Left forelimb (tissue), 1 donor: ENCODE measurements around the gene UNC13B.
"Not testable (repeated sequence)": the region's sequence is repeated elsewhere in the genome, so short reads cannot be mapped to it uniquely, and the experiment has no call there.

Experiments
- DNase-seq: peaks from one replicate; pipeline ENCODE4 v3.0.0-alpha.2; 2018; ENCODE audit warnings: low spot score

Gene UNC13B

DNA sequence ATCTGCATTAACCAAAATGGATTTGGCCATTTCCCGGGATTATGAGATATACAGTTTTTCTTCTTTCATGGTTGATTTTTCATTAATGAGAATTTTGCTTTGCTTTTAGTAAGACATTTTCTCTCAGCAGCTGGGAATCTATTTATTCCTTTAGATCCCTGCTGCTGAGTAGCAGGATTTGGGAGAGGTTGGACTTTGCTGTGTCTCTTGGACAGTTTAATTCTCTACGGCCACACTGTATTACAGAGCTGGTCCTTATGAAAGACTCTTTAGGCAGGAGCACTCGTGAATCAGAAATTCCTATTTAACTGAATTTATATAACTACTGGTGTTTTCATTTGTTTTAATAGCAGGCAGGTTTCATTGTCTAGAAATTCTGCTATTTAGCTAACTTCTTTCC is 1.6 kb downstream of the UNC13B start:
- no peak for DNase-seq

DNA sequence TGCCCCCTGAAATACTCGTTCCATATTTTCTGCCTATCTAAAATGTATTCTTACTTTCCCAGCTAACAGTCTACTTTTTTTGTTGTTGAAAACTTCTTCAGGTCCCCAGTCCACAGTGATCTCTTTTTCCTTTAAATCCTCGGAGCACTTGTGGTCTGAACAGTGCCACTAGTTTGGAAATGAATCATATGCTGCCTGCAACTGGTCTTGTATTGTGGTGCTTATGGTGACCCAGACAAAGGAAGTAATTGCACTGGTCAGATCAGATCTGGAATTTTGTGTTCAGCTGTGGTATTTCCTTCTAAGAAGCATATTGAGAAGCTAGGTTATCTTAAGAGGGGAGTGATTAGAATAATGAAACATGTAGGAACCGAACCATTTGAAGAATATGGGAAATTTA is 2.9 kb downstream of the UNC13B start:
- DNase-seq: no peak

DNA sequence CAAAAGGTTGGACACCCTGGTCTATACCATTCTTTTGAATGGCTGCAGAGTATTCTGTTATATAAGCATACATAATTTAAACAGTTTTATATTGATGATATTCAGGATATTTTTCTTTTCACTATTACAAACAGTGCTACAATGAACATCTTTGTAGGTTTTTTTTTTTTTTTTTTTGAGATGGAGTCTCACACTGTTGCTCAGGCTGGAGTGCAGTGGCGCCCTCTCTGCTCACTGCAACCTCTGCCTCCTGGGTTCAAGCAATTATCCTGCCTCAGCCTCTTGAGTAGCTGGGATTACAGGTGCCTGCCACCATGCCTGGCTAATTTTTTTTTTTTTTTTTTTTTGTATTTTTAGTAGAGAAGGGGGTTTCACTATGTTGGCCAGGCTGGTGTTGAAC is 5.6 kb downstream of the UNC13B start:
- not testable (repeated sequence) for DNase-seq

DNA sequence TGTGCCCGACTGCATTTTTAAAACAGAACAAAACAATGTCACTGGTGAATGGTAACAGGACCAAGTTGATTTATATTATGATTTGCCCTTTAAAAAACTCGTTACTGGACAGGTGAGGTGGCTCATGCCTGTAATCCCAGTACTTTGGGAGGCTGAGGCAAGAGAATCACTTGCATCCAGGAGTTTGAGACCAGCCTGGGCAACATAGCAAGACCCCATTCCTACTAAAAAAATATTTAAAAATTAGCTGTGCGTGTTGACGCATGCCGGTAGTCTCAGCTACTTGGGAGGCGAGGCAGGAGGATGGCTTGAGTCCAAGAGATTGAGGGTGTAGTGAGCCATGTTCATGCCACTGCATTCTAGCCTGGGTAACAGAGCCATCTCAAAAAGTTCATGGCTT is 7.2 kb downstream of the UNC13B start:
- no peak for DNase-seq

DNA sequence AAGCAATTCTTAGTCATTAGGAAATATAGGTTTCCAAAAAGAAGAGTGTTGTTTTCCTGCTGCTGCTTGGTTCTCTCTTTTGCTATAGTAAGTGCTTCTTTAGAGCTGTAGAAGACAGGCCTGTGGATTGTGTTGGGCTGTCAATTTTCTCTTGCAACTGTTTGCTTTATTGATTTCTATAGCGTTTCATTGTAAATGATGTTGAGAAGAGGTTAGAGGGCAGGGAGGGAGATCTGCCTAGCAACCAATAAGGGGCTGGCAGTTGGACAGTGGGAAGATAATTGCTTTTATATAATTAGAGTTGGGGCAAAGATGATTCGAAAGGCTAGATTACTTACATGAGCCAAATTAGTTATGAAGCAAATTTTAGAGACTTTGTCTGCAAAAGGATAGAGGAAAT is 11.1 kb downstream of the UNC13B start:
- DNase-seq: no peak

DNA sequence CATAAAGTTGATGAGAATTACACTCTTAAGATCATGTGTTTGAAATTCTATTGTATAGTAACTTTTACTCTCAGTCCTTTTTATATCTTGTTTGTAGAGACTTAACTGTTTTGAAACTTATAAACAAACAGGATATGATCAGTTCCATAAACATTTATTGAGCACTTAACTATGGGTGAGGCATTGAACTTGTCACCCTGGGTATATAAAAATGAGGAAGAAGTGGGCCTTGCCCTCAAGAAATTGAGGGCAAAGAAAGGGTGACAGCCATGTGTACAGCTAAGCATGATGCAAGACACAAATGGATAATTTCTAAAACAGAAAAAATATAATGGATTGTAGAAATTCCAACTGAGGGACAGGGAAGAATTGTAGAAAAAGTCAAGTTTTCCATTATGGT is 15.7 kb downstream of the UNC13B start:
- no peak for DNase-seq

DNA sequence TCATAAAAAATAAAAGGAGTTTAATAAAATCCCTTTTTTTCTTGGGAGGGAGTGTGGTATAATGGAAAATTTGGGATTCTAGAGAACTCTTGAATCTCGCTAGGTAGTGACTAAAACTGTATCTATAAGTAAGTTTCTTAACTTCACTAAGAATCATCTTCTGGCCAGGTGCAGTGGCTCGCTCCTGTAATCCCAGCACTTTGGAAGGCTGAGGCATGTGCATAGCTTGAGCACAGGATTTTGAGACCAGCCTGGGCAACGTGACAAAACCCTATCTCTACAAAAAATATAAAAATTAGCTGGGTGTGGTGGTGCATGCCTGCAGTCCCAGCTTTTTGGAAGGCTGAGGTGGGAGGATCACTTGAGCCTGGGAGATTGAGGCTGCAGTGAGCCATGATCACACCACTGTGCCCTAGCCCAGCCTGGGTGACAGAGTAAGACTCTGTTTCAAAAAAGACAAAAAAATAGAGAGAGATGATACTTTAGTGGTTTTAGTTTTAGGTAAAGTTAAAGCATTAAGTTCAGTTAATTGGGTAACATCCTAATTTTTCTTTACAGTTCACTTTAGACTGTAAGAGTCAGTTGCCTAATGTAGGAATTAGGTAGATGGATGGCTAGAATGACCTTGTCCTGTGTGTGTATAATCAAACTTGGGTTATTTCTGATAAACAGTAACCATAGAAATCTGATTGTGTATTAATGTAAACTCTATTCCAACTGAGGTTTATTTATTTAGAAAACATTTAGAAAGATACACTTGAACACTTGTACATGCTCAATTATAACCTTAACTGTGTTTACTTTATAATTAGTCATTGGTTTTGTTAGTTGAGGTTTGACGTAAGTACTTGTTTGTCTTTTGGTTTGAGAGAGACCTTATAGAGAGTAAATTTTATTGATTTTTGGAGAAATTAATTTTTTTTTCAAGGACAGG is 17.8 kb downstream of the UNC13B start:
- no peak for DNase-seq

DNA sequence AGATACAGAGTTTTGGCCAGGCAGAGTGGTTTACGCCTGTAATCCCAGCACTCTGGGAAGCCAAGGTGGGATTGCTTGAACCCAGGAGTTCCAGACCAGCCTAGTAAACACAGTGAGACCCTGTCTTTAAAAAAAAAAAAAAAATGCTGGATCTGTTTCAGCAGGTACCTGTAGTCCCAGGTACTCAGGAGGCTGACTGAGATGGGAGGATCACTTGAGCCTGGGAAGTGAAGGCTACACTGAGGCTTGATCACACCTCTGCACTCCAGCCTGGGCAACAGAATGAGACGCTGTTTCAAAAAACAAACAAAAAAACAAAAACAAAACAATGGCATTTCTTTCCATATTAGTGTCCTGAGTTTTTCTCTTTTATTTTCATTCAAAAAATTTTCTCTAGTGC is 19.0 kb downstream of the UNC13B start:
- DNase-seq: no peak

DNA sequence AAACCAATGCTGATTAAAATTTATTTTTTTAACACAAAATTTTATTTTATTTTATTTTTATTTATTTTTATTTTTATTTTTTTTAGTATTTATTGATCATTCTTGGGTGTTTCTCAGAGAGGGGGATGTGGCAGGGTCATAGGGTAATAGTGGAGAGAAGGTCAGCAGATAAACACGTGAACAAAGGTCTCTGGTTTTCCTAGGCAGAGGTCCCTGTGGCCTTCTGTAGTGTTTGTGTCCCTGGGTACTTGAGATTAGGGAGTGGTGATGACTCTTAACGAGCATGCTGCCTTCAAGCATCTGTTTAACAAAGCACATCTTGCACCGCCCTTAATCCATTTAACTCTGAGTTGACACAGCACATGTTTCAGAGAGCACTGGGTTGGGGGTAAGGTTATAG is 20.6 kb downstream of the UNC13B start:
- DNase-seq: not testable (repeated sequence)

DNA sequence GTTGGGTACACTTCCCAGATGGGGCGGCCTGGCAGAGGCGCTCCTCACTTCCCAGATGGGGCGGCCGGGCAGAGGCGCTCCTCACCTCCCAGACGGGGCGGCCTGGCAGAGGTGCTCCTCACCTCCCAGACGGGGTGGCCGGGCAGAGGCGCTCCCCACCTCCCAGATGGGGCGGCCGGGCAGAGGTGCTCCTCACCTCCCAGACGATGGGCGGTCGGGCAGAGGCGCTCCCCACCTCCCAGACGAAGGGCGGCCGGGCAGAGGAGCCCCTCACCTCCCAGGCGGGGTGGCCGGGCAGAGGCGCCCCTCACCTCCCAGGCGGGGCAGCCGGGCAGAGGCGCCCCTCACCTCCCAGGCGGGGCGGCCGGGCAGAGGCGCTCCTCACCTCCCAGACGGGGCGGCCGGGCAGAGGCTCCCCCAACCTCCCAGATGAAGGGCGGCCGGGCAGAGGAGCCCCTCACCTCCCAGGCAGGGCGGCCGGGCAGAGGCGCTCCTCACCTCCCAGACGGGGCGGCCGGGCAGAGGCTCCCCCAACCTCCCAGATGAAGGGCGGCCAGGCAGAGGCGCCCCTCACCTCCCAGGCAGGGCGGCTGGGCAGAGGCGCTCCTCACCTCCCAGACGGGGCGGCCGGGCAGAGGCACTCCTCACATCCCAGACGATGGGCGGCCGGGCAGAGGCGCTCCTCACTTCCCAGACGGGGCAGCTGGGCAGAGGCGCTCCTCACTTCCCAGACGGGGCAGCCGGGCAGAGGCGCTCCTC is 21.4 kb downstream of the UNC13B start:
- not testable (repeated sequence) for DNase-seq

DNA sequence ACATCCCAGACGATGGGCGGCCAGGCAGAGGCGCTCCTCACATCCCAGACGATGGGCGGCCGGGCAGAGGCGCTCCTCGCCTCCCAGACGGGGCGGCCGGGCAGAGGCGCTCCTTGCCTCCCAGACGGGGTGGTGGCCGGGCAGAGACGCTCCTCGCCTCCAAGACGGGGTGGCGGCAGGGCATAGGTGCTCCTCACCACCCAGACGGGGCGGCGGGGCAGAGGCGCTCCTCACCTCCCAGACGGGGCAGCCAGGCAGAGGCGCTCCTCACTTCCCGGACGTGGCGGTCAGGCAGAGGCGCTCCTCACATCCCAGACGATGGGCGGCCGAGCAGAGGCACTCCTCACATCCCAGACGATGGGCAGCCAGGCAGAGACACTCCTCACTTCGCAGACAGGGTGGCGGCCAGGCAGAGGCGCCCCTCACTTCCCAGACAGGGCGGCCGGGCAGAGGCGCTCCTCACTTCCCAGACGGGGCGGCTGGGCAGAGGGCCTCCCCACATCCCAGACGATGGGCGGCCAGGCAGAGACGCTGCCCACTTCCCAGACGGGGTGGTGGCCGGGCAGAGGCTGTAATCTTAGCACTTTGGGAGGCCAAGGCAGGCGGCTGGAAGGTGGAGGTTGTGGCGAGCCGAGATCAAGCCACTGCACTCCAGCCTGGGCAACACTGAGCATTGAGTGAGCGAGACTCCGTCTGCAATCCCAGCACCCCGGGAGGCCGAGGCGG is 22.1 kb downstream of the UNC13B start:
- not testable (repeated sequence) for DNase-seq

DNA sequence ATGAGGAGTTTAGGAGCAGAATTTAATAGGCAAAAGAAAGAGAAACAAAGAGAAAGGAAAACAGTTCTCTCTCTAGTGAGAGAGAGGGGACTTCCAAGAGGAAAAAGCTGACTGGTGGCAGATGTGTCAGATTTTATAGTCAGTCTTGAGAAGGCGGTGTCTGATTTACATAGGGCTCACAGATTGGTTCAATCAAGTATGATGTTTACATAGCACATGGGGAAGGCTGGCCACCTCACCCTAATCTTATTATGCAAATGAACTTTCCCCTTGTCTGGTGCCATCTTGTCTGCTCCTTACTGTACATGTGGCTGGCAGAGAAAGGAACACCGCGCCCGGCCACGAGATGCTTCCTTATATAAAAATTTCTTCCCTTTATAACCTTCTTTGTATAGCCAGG is 24.7 kb downstream of the UNC13B start:
- no peak for DNase-seq

DNA sequence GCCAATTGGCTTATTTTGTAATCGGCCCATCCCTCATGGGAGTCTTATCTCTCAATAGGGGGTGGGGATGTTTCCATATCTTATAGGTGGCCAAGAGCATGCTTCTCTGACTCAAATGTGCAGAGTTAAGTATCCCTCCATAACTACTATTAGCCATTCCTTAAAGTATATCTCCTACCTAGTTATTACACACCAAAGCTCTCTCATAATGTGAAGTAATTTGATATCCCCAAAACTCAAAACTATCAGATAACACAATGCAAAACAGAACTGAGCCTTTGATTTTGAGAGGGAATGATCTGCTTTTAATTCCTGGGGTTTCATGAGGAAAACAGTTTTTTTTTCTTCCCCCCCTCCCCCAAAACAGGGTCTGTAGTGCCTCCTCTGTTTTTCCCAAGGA is 28.4 kb downstream of the UNC13B start:
- no peak for DNase-seq

DNA sequence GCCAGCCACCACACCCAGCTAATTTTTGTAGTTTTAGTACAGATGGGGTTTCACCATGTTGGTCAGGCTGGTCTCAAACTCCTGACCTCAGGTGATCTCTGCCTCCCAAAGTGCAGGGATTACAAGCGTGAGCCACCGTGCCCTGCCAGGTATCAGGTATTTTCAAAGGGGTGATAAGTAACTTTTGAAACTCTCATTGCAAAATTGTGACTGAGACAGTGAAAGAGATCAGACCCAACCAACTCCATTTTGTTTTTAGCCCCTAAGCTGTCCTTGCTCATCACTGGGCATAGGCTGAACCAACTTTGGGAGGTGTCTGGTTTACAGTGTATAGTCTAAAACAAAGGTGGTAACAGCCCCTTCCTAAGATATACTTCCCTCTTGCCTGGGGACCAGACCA is 29.3 kb downstream of the UNC13B start:
- DNase-seq: no peak

DNA sequence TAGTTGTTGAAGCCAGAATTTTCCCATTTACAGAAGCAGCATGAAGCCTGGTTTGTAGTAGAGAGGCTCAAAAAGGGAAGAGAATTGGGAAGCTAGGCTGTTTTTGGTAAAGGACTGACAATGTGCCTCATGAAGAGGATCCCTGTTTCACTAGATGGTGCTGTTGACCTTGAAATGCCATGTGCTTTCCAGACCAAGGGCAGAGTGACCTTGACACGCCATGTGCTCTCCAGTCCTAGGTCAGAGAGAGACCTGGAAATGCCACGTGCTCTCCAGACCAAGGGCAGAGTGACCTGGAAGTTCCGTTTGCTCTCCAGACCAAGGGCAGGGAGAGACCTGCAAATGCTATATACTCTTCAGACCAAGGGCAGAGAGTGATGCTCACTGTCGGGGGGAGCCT is 32.0 kb downstream of the UNC13B start:
- no peak for DNase-seq

DNA sequence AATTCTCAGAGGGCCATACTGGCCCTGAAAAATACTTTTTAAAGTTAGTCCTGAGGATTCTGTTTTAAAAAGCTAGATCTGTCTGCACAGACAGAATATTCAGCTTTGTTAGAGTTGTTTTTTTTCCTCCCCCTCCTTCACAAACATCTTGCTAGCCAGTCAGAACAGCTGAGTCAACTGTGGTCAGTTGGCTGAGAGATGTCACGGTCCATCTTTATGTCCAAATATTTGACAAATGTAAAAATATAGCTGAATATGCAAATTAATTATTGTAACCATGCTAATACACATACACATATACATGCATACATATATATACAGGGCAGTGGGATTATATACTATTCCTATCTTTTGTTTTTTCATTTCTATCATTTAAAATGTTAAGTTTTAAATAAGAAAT is 33.9 kb downstream of the UNC13B start:
- DNase-seq: no peak

DNA sequence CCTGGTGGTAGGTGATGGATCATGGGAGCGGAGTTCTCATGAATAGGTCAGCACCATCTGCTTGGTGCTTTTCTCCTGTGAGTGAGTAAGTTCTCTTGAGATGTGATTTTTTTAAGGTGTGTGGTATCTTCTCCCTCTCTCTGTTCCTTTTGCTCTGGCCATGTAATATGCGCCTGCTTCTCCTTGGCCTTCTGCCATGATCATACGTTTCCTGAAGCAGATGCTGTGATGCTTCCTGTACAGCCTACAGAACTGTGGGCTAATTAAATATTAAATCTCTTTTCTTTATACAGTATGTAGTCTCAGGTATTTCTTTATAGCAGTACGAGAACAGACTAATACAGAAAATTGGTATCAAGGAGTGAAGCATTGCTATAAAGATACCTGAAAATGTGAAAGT is 36.4 kb downstream of the UNC13B start:
- no peak for DNase-seq

DNA sequence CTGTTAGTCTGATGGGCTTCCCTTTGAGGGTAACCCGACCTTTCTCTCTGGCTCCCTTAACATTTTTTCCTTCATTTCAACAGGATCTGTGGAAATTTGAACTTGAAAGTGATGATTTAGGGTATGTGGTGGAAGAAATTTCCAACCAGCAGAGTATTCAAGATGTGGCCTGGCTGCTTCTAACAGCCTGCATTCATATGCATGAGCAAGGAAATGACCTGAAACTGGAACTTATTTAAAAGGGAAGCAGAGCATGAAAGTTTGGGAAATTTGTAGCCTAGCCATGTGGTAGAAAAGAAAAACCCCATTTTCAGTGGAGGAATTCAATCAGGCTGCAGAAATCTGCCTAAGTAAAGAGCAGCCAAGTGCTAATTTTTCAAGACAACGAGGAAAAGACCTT is 41.7 kb downstream of the UNC13B start:
- DNase-seq: no peak

DNA sequence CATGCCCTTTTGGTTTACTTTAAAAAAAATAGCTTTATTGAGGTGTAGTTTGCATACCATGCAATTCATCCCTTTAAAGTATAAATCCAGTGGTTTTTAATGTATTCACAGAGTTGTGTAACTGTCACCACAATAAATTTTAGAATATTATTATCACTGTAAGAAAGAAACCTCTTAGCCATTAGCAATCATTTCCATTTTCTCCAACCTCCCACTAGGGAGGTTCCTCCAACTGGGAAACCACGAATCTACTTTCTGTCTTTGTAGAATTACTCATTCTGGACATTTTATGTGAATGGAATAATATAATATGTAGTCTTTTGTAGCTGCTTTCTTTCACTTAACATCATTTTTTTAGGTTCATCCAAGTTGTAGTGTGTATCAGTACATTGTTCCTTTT is 43.5 kb downstream of the UNC13B start:
- DNase-seq: no peak

DNA sequence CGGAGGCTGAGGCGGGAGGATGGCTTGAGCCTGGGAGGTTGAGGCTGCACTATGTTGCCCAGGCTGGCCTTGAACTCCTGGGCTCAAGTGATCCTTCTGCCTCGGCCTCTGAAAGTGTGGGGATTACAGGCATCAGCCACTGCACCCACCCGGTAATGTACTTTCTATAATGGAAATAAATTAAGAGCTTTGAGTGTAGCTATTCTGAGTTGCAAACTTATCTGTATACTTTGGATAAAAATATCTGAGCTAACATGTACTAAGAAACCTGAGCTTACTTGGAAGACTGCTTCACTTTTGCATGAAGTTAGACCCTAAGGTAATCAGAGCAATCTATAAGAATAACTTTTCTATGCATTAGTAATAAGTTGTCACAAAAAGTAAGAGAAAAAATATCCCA is 50.0 kb downstream of the UNC13B start:
- DNase-seq: no peak

DNA sequence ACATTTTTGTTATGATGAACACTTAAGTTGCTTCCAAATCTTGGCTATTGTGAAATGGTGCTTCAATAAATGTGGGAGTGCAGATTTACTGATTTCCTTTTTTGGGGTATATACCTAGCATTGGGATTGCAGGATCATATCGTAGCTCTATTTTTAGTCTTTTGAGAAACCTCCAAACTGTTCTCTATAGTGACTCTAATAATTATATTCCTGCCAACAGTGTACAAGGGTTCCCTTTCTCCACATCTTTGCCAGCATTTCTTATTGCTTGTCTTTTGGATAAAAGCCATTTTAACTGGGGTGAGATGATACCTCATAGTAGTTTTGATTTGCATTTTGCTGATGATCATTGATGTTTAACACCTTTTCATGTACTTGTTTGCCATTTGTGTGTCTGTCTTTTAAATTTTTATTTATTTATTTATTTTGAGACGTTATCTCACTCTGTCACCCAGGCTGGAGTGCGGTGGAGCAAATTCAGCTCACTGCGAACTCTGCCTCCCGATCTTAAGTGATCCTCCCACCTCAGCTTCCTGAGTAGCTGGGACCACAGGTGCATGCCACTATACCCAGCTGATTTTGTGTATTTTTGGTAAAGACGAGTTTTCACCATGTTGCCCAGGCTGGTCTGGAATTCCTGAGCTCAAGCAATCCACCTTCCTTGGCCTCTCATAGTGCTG is 59.0 kb downstream of the UNC13B start:
- DNase-seq: no peak

DNA sequence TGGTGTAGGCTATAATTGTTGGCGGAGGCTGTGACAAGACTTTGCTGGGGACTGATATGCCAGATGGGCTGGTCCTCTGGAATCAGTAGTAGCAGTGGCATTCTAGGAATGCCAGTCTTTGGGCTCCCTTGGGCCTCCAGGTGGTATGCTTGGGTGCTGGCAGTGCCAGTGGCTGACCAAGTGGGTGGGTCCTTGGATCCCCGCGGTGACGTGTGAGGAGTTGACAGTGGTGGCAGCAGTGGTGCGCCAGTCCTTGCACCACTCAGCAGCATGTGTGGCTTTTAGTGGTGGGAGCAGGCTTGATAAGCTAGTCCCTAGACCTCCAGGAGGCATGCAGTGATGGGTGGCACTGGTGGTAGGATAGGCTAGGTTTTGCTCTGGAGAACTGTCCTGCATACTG is 63.9 kb downstream of the UNC13B start:
- DNase-seq: no peak
